GM23338 (cell line): ENCODE results near the gene CYSTM1. TPM values are rescaled to one million over a fixed set of nuclear protein-coding genes. Genes with fewer than 3 reads are reported as not detected.

Experiments used
- ATAC-seq: fragments of 200-7000 bp; cut with Tn5 transposase; 3 replicates; pipeline ENCODE4 v1.9.1; 2020
- DNase-seq: peaks from one replicate; pipeline ENCODE4 v3.0.0-alpha.2; 2015; ENCODE audit warnings: low spot score
- H2AFZ ChIP-seq: fragments of 200-600 bp; sonication (generic); 2 replicates; pipeline ENCODE4 v1.8.0; 2016; ENCODE audit warnings: antibody characterized with exemption, mild to moderate bottlenecking, moderate library complexity
- H3F3A ChIP-seq: fragments of 200-600 bp; sonication (generic); replicated peaks from 2 replicates; pipeline ENCODE4 v1.8.0; 2017; ENCODE audit warnings: antibody characterized with exemption, mixed run types, low read depth
- H3K27ac ChIP-seq: fragments of 200-600 bp; sonication (generic); 2 replicates; pipeline ENCODE4 v1.6.1; 2016; ENCODE audit warnings: low read depth
- H3K27me3 ChIP-seq: fragments of 200-600 bp; sonication (generic); 2 replicates; pipeline ENCODE4 v1.8.0; 2016; ENCODE audit warnings: mild to moderate bottlenecking, mixed run types, moderate library complexity; ENCODE audit not compliant: insufficient read depth
- H3K36me3 ChIP-seq: fragments of 200-600 bp; sonication (generic); 2 replicates; pipeline ENCODE4 v1.8.0; 2016; ENCODE audit warnings: mild to moderate bottlenecking; ENCODE audit not compliant: insufficient read depth
- H3K4me1 ChIP-seq: fragments of 200-600 bp; sonication (generic); 2 replicates; pipeline ENCODE4 v1.8.0; 2016; ENCODE audit warnings: mild to moderate bottlenecking, moderate library complexity; ENCODE audit not compliant: insufficient read depth
- H3K4me2 ChIP-seq: fragments of 200-600 bp; sonication (generic); 2 replicates; pipeline ENCODE4 v1.7.1; 2017; ENCODE audit warnings: mixed run types
- H3K4me3 ChIP-seq: fragments of 200-600 bp; sonication (generic); 2 replicates; pipeline ENCODE4 v1.6.1; 2016; ENCODE audit warnings: mixed run types
- H3K79me2 ChIP-seq: fragments of 200-600 bp; sonication (generic); replicated peaks from 2 replicates; pipeline ENCODE4 v1.8.0; 2017; ENCODE audit warnings: mild to moderate bottlenecking; ENCODE audit not compliant: insufficient read depth
- H3K9me2 ChIP-seq: fragments of 200-600 bp; sonication (generic); 2 replicates; pipeline ENCODE4 v1.8.0; 2017; ENCODE audit not compliant: insufficient read depth
- H4K20me1 ChIP-seq: fragments of 200-600 bp; sonication (generic); replicated peaks from 2 replicates; pipeline ENCODE4 v1.8.0; 2017; ENCODE audit warnings: mild to moderate bottlenecking; ENCODE audit not compliant: insufficient read depth
- H3K27ac Mint-ChIP-seq: 2 replicates; pipeline ENCODE4 v1.8.0; 2020; ENCODE audit warnings: inconsistent platforms, mild to moderate bottlenecking, moderate library complexity, mixed read lengths
- H3K27me3 Mint-ChIP-seq: 3 replicates; pipeline ENCODE4 v1.8.0; 2022; ENCODE audit warnings: low read depth, mild to moderate bottlenecking, moderate library complexity, mixed read lengths, inconsistent platforms; ENCODE audit not compliant: insufficient read depth, poor library complexity
- H3K36me3 Mint-ChIP-seq: 3 replicates; pipeline ENCODE4 v1.8.0; 2021; ENCODE audit warnings: low read depth, mild to moderate bottlenecking, inconsistent platforms, moderate library complexity, mixed read lengths
- H3K4me1 Mint-ChIP-seq: 3 replicates; pipeline ENCODE4 v1.8.0; 2020; ENCODE audit warnings: mild to moderate bottlenecking, inconsistent platforms, mixed read lengths
- H3K4me3 Mint-ChIP-seq: 3 replicates; pipeline ENCODE4 v1.8.0; 2021; ENCODE audit warnings: moderate library complexity, mild to moderate bottlenecking, inconsistent platforms, mixed read lengths
- H3K9me3 Mint-ChIP-seq: 3 replicates; pipeline ENCODE4 v1.8.0; 2020; ENCODE audit warnings: moderate library complexity, mild to moderate bottlenecking, inconsistent platforms, mixed read lengths
- CREB1 ChIP-seq: fragments of 250-450 bp; sonication (Bioruptor Pico); IDR thresholded peaks from 2 replicates; pipeline ENCODE4 v1.5.0; 2020; ENCODE audit warnings: low read depth, mild to moderate bottlenecking, moderate library complexity
- CTCF ChIP-seq, 2 experiments: fragments of 200-600 bp in 1 of 2; sonication (generic) in 1 of 2; conservative IDR thresholded peaks; 2 replicates each; pipeline versions ENCODE4 v1.5.1 to v1.6.1; 2016 to 2017; ENCODE audit warnings: antibody characterized with exemption in 2 of 2, low read depth in 2 of 2, mild to moderate bottlenecking in 2 of 2, moderate library complexity in 1 of 2
- EZH2 ChIP-seq: fragments of 200-600 bp; sonication (generic); IDR thresholded peaks from one replicate; pipeline ENCODE4 v1.8.0; 2017; ENCODE audit warnings: antibody characterized with exemption, mild to moderate bottlenecking, low read depth; ENCODE audit not compliant: unreplicated experiment
- EZH2phosphoT487 ChIP-seq: fragments of 200-600 bp; sonication (generic); IDR thresholded peaks from one replicate; pipeline ENCODE4 v1.8.1; 2018; ENCODE audit warnings: antibody characterized with exemption; ENCODE audit not compliant: unreplicated experiment
- NANOG ChIP-seq: IDR thresholded peaks from 2 replicates; pipeline ENCODE4 v1.6.1; 2016; ENCODE audit warnings: antibody characterized with exemption, borderline replicate concordance
- POLR2AphosphoS5 ChIP-seq: IDR thresholded peaks from 2 replicates; pipeline ENCODE4 v1.6.1; 2016; ENCODE audit warnings: antibody characterized with exemption, low read depth
- STAT1 ChIP-seq: IDR thresholded peaks from one replicate; pipeline ENCODE4 v1.6.1; 2016; ENCODE audit warnings: antibody characterized with exemption; ENCODE audit not compliant: unreplicated experiment
- ZNF114 ChIP-seq: fragments of 250-450 bp; sonication (Bioruptor Pico); IDR thresholded peaks from 2 replicates; pipeline ENCODE4 v1.5.0; 2020; ENCODE audit warnings: mild to moderate bottlenecking, moderate library complexity
- ZNF331 ChIP-seq: fragments of 250-450 bp; sonication (Bioruptor Pico); IDR thresholded peaks from 2 replicates; pipeline ENCODE4 v1.5.0; 2020; ENCODE audit warnings: low read depth, mild to moderate bottlenecking, moderate library complexity
- polyA plus RNA-seq: library from polyadenylated mRNA; unstranded; fragments of >200 nt; fragmentation: Nextera tagmentation; extraction: Ambion mirVana; gene quantifications from 2 replicates; pipeline ENCODE4 v1.2.1, GENCODE V29; 2016
- total RNA-seq: library from RNA; depleted of rRNA; stranded (reverse); fragments of >200 nt; shearing (Covaris generic); gene quantifications from 2 replicates; pipeline ENCODE4 v1.2.3, GENCODE V29; 2014
- TF ChIP-seq, protein P1 (sequence below): IDR thresholded peaks from one replicate; pipeline ENCODE4 v1.6.1; 2018; ENCODE audit warnings: antibody characterized with exemption; ENCODE audit not compliant: unreplicated experiment

The CYSTM1 gene
- total and polyA plus RNA-seq, 2 experiments from 2014 or later: 14.4 to 46.0 TPM

- TF ChIP-seq CTCF (conservative IDR thresholded peaks at IDR 0.05; ENCODE audit: low read depth in 2 of 2): no peak
- TF ChIP-seq POLR2AphosphoS5: no peak
- no peak for TF ChIP-seq EZH2
- TF ChIP-seq ZNF331 (CRISPR knock-in tag): no peak
- TF ChIP-seq, protein P1, sequence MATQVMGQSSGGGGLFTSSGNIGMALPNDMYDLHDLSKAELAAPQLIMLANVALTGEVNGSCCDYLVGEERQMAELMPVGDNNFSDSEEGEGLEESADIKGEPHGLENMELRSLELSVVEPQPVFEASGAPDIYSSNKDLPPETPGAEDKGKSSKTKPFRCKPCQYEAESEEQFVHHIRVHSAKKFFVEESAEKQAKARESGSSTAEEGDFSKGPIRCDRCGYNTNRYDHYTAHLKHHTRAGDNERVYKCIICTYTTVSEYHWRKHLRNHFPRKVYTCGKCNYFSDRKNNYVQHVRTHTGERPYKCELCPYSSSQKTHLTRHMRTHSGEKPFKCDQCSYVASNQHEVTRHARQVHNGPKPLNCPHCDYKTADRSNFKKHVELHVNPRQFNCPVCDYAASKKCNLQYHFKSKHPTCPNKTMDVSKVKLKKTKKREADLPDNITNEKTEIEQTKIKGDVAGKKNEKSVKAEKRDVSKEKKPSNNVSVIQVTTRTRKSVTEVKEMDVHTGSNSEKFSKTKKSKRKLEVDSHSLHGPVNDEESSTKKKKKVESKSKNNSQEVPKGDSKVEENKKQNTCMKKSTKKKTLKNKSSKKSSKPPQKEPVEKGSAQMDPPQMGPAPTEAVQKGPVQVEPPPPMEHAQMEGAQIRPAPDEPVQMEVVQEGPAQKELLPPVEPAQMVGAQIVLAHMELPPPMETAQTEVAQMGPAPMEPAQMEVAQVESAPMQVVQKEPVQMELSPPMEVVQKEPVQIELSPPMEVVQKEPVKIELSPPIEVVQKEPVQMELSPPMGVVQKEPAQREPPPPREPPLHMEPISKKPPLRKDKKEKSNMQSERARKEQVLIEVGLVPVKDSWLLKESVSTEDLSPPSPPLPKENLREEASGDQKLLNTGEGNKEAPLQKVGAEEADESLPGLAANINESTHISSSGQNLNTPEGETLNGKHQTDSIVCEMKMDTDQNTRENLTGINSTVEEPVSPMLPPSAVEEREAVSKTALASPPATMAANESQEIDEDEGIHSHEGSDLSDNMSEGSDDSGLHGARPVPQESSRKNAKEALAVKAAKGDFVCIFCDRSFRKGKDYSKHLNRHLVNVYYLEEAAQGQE: no peak
Measured at GRCh38 chr5:140128376-140128775, 46.6 kb upstream of the CYSTM1 start (continued).

GRCh38 chr5:140130949-140131733 lies 43.8 kb upstream of the CYSTM1 start:
- Mint-ChIP-seq H3K4me3 (no peak overlapping the region), H3K27ac (no peak overlapping the region), H3K27me3 (no peaks in the 10 kb centered on the region), H3K9me3 (no peaks in the 10 kb centered on the region), H3K4me1 (peaks cover 18% of the 10 kb centered on the region), H3K36me3 (no peaks in the 10 kb centered on the region)
- no peak overlapping the region for H2AFZ ChIP-seq
- no peaks in the 10 kb centered on the region for H3K79me2 ChIP-seq
- no peaks in the 10 kb centered on the region for H3K9me2 ChIP-seq
- ATAC-seq: peak; percentile 53
- no peak overlapping the region for H3K4me2 ChIP-seq
- H4K20me1 ChIP-seq: no peaks in the 10 kb centered on the region
- H3K4me3 ChIP-seq: no peak overlapping the region
- no peaks in the 10 kb centered on the region for H3K36me3 ChIP-seq
- DNase-seq: no peak
- H3K27ac ChIP-seq: no peak overlapping the region
- H3K4me1 ChIP-seq: peaks cover 6% of the 10 kb centered on the region
- peaks cover 6% of the 10 kb centered on the region; the same call in 1 of the 2 replicates for H3K27me3 ChIP-seq
- no peaks in the 10 kb centered on the region for H3F3A ChIP-seq
- TF ChIP-seq, protein P1: no peak
- TF ChIP-seq ZNF114: no peak
- TF ChIP-seq POLR2AphosphoS5: no peak
- TF ChIP-seq EZH2: no peak
- no peak for TF ChIP-seq NANOG
- TF ChIP-seq CTCF (conservative IDR thresholded peaks at IDR 0.05; ENCODE audit: low read depth in 2 of 2): no peak
- TF ChIP-seq CREB1: no peak
- TF ChIP-seq EZH2phosphoT487: no peak
- no peak for TF ChIP-seq STAT1
